Bronchus fibroblast of lung (primary cell): Measurements from ENCODE around the gene ATP13A1. TPM values are rescaled to one million over a fixed set of nuclear protein-coding genes. Genes with fewer than 3 reads are reported as not detected.

Source experiments
- total RNA-seq: library from RNA; depleted of rRNA; stranded (reverse); fragments of >200 nt; gene quantifications from 2 replicates; pipeline ENCODE4 v1.2.3, GENCODE V29; 2015

The ATP13A1 gene
- 39.8 and 49.5 TPM in 2 replicates for total RNA-seq

DNA sequence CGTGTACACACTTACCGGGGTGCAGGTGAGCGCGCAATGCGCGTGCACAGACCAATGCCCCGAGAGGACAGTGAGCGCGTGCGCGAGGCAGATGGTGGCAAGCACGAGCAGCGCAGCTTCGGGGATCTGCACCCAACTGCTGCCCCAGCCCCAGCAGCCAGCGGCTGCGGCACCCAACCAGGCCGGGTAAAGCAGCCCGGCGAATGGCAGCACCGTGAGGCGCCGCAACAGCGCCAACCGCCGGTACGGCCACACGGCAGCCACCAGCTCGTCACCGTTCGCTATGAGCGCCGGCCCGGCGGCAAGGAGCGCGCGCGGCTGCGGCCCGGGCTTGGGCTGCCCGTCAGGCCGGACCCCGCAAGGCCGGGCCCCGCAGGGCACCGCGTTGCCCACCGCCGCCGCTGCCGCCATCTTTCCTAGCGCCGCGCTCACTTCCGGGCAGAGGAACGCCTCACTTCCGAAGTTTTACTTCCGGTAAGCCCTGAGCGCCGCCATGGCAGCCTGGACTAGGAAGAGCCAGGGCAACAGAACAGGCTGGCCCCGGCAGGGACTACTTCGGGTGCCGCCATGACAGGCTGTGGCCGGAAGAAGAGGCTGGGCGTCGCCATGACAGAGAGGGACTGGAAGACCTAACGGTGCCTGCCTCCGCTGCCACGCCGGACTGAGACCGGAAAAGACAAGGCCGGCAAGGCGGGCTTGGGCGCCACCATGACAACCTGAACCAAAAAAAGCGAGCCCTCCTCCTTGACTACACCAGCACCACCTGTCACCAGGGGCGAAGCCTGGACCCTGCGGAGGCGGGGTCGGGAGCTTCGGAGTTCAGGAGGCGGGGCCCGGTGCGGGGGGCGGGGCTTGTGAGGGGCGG lies at the start of gene ATP13A1:
Gene ATP13A1 (minus strand): TSS at position 421 of the 865 bp plus-strand sequence. CDS start 10 bp downstream, at position 411.

DNA sequence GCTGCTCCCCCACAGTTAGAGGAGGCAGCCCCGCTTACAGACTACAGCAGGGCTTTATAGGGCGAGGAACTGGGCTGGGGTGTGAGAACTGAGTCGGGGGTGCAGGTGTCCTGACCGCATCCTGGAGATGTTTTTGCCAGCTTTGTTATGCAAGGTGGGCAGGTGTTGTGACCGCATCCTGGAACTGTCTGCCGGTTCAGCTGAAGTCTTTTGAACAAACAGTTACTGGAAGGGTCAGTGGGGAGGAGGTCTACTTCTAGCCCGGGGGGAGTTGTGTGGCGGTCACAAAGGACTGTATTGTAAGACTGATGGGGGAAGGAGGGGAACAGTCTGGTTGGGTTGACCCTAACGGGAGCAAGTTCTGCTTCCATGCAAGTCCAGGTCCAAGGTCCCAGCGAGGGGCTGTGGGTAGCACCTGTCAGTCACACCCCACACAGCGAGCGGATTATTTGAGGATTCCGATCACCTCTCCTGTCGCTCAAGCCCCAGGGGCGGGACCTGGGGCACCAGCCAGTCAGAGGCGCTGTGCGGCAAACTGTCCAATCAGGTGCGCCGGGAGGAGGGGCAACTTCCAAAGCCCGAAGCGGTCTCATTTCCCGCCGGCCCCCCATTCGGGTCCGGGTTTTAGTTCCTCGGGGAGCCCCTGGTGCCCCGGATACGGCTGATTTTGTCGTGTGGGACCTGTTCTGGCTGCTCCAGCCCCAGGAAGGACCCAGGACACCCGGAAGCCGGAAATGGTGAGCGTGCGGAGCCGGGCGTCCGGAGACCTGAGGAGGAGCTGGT lies 4.9 kb upstream of the ATP13A1 start, which contains the start of gene ZNF101:
Gene ZNF101 (plus strand): TSS at position 610 of the 783 bp plus-strand sequence. CDS start 125 bp downstream, at position 735.

DNA sequence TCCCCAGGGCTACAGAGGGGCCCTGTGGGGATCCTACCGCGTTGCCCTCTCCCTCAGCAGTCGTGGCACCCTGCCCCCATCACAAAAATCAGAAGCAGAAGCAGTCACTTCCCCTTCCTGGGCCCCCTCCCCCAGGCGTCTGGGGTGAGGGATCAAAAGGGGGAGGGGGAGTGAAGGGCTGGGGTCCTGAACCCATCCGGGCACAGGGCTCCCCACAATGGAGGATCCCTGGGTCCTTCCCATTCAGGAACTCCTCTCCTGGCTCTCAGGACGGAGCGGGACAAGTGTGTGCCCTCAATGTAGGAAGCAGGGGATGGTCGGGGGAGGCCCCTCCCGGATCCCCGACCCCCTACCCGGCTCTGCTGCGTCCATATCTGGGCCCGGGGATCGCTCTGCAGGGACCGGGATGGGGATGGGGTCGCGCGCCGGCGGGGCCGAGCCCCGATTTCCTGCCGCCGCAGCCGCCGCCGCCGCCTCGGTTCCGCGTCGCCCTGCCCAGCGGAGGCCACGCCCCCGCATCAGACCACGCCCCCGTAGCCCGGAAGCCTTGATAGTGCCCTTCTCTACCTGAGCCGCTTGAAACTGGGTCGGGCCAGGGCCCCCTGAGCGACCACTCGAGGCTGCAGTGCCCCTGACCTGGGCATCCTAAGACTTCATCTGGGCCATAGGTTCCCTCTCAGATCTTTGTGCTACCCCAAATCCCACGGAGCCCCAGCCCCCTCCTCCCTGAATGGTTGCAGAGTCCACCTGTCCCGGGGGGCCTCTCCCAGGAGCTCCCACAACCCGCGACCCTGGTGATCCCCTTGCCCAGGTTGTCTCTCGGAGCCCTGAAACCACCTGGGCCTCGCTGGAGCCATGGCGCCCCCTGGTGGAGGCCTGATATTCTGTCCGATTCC lies 20.1 kb downstream of the ATP13A1 start, which contains the start of gene GMIP:
Gene GMIP (minus strand): TSS at position 500 of the 896 bp plus-strand sequence. CDS start 128 bp downstream, at position 372.

DNA sequence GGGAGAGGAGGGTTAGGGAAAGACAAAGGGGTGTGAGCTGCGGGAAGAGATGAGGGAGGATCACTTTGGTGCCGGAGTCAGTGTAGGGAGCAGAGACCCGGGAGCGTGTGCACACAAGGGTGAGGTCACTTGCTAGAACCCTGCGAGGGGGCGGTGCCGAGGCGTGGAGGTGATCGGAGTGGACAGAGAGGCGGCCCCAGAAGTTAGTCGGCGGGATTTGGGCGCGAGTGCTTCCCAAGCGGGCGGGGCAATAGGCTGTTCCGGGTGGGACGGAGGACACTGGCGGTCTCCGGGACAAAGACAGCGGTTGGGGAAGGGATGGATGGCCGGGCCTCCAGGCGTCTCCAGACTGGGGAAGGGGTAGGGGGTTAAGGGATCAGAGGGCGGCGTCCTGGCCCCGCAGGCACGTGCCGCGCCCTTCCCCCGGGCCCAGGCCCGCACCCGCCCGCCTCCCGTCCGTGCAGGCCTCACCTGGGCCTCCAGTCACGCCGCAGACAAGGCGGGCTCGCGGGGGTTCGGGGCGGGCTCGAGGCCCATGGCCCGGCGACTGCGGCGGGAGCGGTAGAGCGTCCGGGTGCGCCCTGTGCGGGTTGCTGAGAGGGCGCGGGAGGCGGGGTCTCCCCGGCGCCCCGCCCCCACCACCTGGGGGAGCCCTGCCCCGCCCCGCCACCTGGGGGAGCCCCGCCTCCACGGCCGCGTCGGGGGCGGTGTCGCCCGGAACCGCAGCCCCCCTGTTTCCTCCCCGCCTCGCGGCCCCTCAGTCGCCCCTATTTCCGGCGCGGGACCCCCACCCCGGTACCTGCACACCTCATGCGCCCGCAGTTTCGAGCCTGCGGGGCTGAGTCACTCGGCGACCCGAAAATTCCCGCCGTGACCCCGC lies 35.6 kb downstream of the ATP13A1 start, which contains the start of gene LPAR2:
Gene LPAR2 (minus strand): TSS at position 600 of the 880 bp plus-strand sequence. CDS start 945 bp downstream, outside the sequence.

DNA sequence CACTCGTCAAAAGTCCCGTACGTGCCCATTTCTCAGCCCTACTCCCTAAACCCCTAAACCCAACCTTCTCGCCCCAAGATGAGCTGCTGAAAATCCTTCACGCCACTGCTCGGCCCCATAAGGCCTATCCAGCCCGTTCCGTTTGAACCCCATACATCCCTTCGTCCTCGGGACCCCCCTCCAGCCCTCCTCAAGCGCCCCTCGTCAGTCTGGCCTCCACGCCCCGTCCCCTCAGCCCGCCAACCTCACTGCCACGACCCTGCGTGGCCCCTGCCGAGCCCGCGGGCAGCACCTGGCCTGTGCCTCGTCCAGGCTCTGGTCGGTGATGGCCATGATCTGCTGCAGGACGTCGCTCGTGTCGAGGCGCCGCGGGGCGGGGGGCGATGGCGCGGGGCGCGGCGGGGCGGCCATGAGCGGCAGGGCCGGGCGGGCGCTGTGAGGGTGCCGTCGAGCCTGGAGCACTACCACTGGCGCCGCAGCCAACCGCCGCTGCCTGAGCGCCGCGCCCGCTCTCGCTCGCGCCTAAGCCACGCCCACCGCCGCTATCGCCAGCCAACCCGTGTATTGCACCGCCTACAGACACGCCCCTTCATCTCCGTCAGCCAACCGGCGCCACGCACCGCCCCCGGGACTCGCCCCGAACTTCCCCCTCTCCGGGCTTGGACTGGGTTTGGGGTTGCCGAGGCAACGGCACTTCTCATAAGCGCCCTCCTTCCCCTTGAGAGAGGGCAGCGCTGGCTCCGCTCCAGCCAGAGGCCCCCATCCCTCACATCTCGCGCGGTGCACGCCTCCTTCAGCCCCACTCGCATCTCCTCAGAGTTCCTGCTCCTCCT lies 45.0 kb downstream of the ATP13A1 start, which contains the start of gene PBX4:
Gene PBX4 (minus strand): TSS at position 469 of the 833 bp plus-strand sequence. CDS start 58 bp downstream, at position 411.

Other genes with a start within 250 kb of the ATP13A1 start
- gene TSSK6, start 148.1 kb downstream of the ATP13A1 start, total RNA-seq: 0.84 and 1.2 TPM in 2 replicates
- 61.0 and 68.2 TPM in 2 replicates for gene NDUFA13, start 147.5 kb downstream of the ATP13A1 start, total RNA-seq
- 0.30 and 1.0 TPM in 2 replicates for gene YJEFN3, start 134.8 kb downstream of the ATP13A1 start, total RNA-seq
- gene CILP2, start 125.4 kb downstream of the ATP13A1 start, total RNA-seq: under 0.01 and 0.15 TPM in 2 replicates
- gene PBX4, start 45.0 kb downstream of the ATP13A1 start, total RNA-seq: 1.2 and 3.2 TPM in 2 replicates
- gene LPAR2, start 35.5 kb downstream of the ATP13A1 start, total RNA-seq: 3.9 and 4.2 TPM in 2 replicates
- 5.6 and 5.9 TPM in 2 replicates for gene GMIP, start 20.0 kb downstream of the ATP13A1 start, total RNA-seq
- gene ZNF101, start 5.2 kb upstream of the ATP13A1 start, total RNA-seq: 2.9 and 3.6 TPM in 2 replicates
- 2.1 and 2.2 TPM in 2 replicates for gene ZNF14, start 69.4 kb upstream of the ATP13A1 start, total RNA-seq
- gene ZNF506, start 158.1 kb upstream of the ATP13A1 start, total RNA-seq: 13.2 and 23.5 TPM in 2 replicates
- 2.7 and 4.2 TPM in 2 replicates for gene ZNF253, start 202.2 kb upstream of the ATP13A1 start, total RNA-seq
- 6.6 and 11.4 TPM in 2 replicates for gene ZNF93, start 237.3 kb upstream of the ATP13A1 start, total RNA-seq